ENCODE data around the gene KRTAP4-3. TPM values are rescaled to one million over a fixed set of nuclear protein-coding genes. Genes with fewer than 3 reads are reported as not detected.
"Not testable (repeated sequence)": the region's sequence is repeated elsewhere in the genome, so short reads cannot be mapped to it uniquely, and the experiment has no call there.

KRTAP4-3 gene
- total RNA-seq, 1 donor from 2014 or later, result not detected

- H3K9me3 Mint-ChIP-seq (ENCODE audit: low read depth), result peaks cover 11% of the 10 kb centered on the region
- H3K27me3 Mint-ChIP-seq, result peaks cover 18% of the 10 kb centered on the region
- H3K4me3 Mint-ChIP-seq (ENCODE audit: low read depth), result no peak overlapping the region
- H3K36me3 Mint-ChIP-seq (ENCODE audit: insufficient read depth), result no peaks in the 10 kb centered on the region
- no peak for TF ChIP-seq CTCF (IDR thresholded peaks at IDR 0.05; ENCODE audit: unreplicated experiment)
- H3K27ac Mint-ChIP-seq, result no peak overlapping the region
- H3K4me1 Mint-ChIP-seq (ENCODE audit: low read depth), result no peaks in the 10 kb centered on the region
- DNase-seq (ENCODE audit: low spot score, unreplicated experiment), result no peak
Measured at GRCh38 chr17:41196068-41196467, 28.0 kb upstream of the KRTAP4-3 start.

- H3K27me3 Mint-ChIP-seq, result peaks cover 22% of the 10 kb centered on the region
- peaks cover 6% of the 10 kb centered on the region for H3K9me3 Mint-ChIP-seq (ENCODE audit: low read depth)
- no peak overlapping the region for H3K4me3 Mint-ChIP-seq (ENCODE audit: low read depth)
Measured at GRCh38 chr17:41190328-41190727, 22.3 kb upstream of the KRTAP4-3 start.

GRCh38 chr17:41189837-41190318 is 21.9 kb upstream of the KRTAP4-3 start, which contains the start of gene KRTAP9-1:
TSS of gene KRTAP9-1 (plus strand) at chr17:41189887. CDS start at chr17:41189887, 0 bp downstream.
- not testable (repeated sequence) for H3K4me3 Mint-ChIP-seq (ENCODE audit: low read depth); H3K4me1 Mint-ChIP-seq (ENCODE audit: low read depth); DNase-seq (ENCODE audit: low spot score, unreplicated experiment); H3K36me3 Mint-ChIP-seq (ENCODE audit: insufficient read depth); H3K27ac Mint-ChIP-seq; H3K9me3 Mint-ChIP-seq (ENCODE audit: low read depth)
- peaks cover 22% of the 10 kb centered on the region for H3K27me3 Mint-ChIP-seq

More at GRCh38 chr17:41190328-41190727, 22.3 kb upstream of the KRTAP4-3 start:
- no peak for DNase-seq (ENCODE audit: low spot score, unreplicated experiment)
- Mint-ChIP-seq H3K27ac (no peak overlapping the region), H3K36me3 (ENCODE audit: insufficient read depth) (no peaks in the 10 kb centered on the region), H3K4me1 (ENCODE audit: low read depth) (no peaks in the 10 kb centered on the region)
- TF ChIP-seq CTCF (IDR thresholded peaks at IDR 0.05; ENCODE audit: unreplicated experiment), result no peak

- Mint-ChIP-seq H3K36me3 (ENCODE audit: insufficient read depth) (no peaks in the 10 kb centered on the region), H3K27ac (no peak overlapping the region), H3K4me3 (ENCODE audit: low read depth) (no peak overlapping the region), H3K4me1 (ENCODE audit: low read depth) (peaks cover 6% of the 10 kb centered on the region), H3K27me3 (peaks cover 33% of the 10 kb centered on the region), H3K9me3 (ENCODE audit: low read depth) (no peaks in the 10 kb centered on the region)
- no peak for TF ChIP-seq CTCF (IDR thresholded peaks at IDR 0.05; ENCODE audit: unreplicated experiment)
- DNase-seq (ENCODE audit: low spot score, unreplicated experiment), result no peak
Measured at GRCh38 chr17:41186872-41187271, 18.9 kb upstream of the KRTAP4-3 start.

GRCh38 chr17:41185001-41185400 is 17.0 kb upstream of the KRTAP4-3 start:
- DNase-seq (ENCODE audit: low spot score, unreplicated experiment), result no peak
- no peak for TF ChIP-seq CTCF (IDR thresholded peaks at IDR 0.05; ENCODE audit: unreplicated experiment)
- Mint-ChIP-seq H3K9me3 (ENCODE audit: low read depth) (no peaks in the 10 kb centered on the region), H3K4me1 (ENCODE audit: low read depth) (peaks cover 6% of the 10 kb centered on the region), H3K27ac (no peak overlapping the region), H3K27me3 (peaks cover 18% of the 10 kb centered on the region), H3K4me3 (ENCODE audit: low read depth) (no peak overlapping the region), H3K36me3 (ENCODE audit: insufficient read depth) (no peaks in the 10 kb centered on the region)

- H3K27me3 Mint-ChIP-seq, result peaks cover 19% of the 10 kb centered on the region
- no peak for TF ChIP-seq CTCF (IDR thresholded peaks at IDR 0.05; ENCODE audit: unreplicated experiment)
- no peaks in the 10 kb centered on the region for H3K9me3 Mint-ChIP-seq (ENCODE audit: low read depth)
- no peak within 1 kb of the TSS for H3K4me3 Mint-ChIP-seq (ENCODE audit: low read depth)
- DNase-seq (ENCODE audit: low spot score, unreplicated experiment), result no peak
- H3K4me1 Mint-ChIP-seq (ENCODE audit: low read depth), result peaks cover 6% of the 10 kb centered on the region
- no peaks in the 10 kb centered on the region for H3K36me3 Mint-ChIP-seq (ENCODE audit: insufficient read depth)
- no peak within 1 kb of the TSS for H3K27ac Mint-ChIP-seq
Measured at GRCh38 chr17:41184480-41184961, 16.5 kb upstream of the KRTAP4-3 start, which contains the start of gene KRTAP4-1. TSS of gene KRTAP4-1 (minus strand) at chr17:41184911. CDS start at chr17:41184854, 57 bp downstream.

Data from progenitor cell of endocrine pancreas (in vitro differentiated cells).